MM.1S (cell line): ENCODE data around the gene RPS6KA2.

Experiments used
- DNase-seq: peaks from one replicate; pipeline ENCODE4 v3.0.0-alpha.2; 2015
- H2AFZ ChIP-seq: fragments of 300-600 bp; sonication (generic); 2 replicates; pipeline ENCODE4 v1.6.0; 2016; ENCODE audit warnings: antibody characterized with exemption, low read length
- H3F3A ChIP-seq: fragments of 300-600 bp; sonication (generic); 2 replicates; pipeline ENCODE4 v1.6.1; 2016; ENCODE audit warnings: mild to moderate bottlenecking, antibody characterized with exemption, low read length, moderate library complexity, mixed read lengths; ENCODE audit not compliant: insufficient read depth
- H3K27ac ChIP-seq: fragments of 300-600 bp; sonication (generic); 2 replicates; pipeline ENCODE4 v1.5.1; 2016; ENCODE audit warnings: mild to moderate bottlenecking, low read length
- H3K27me3 ChIP-seq: fragments of 300-600 bp; sonication (generic); replicated peaks from 2 replicates; pipeline ENCODE4 v1.6.0; 2016; ENCODE audit warnings: low read length; ENCODE audit not compliant: insufficient read depth
- H3K36me3 ChIP-seq: fragments of 300-600 bp; sonication (generic); replicated peaks from 2 replicates; pipeline ENCODE4 v1.6.1; 2016; ENCODE audit warnings: mild to moderate bottlenecking, low read length, mixed read lengths; ENCODE audit not compliant: insufficient read depth
- H3K4me1 ChIP-seq: fragments of 300-600 bp; sonication (generic); 2 replicates; pipeline ENCODE4 v1.6.1; 2016; ENCODE audit warnings: low read length, mixed read lengths
- H3K4me2 ChIP-seq: fragments of 300-600 bp; sonication (generic); 2 replicates; pipeline ENCODE4 v1.6.0; 2016; ENCODE audit warnings: low read depth, low read length
- H3K4me3 ChIP-seq: fragments of 300-600 bp; sonication (generic); 2 replicates; pipeline ENCODE4 v1.5.1; 2016; ENCODE audit warnings: low read length, mixed read lengths
- H3K79me2 ChIP-seq: fragments of 300-600 bp; sonication (generic); 2 replicates; pipeline ENCODE4 v1.6.1; 2016; ENCODE audit warnings: mixed run types, low read length, mixed read lengths
- H3K9ac ChIP-seq: fragments of 300-600 bp; sonication (generic); 2 replicates; pipeline ENCODE4 v1.6.1; 2016; ENCODE audit warnings: low read length, mixed read lengths
- H3K9me2 ChIP-seq: fragments of 300-600 bp; sonication (generic); replicated peaks from 2 replicates; pipeline ENCODE4 v1.6.1; 2016; ENCODE audit warnings: mild to moderate bottlenecking, low read length, mixed read lengths; ENCODE audit not compliant: insufficient read depth
- H3K9me3 ChIP-seq: fragments of 300-600 bp; sonication (generic); replicated peaks from 2 replicates; pipeline ENCODE4 v1.6.1; 2016; ENCODE audit warnings: mild to moderate bottlenecking, low read length, mixed read lengths; ENCODE audit not compliant: insufficient read depth
- H4K20me1 ChIP-seq: fragments of 300-600 bp; sonication (generic); 2 replicates; pipeline ENCODE4 v1.6.1; 2016; ENCODE audit warnings: mild to moderate bottlenecking, low read length, moderate library complexity, mixed read lengths; ENCODE audit not compliant: insufficient read depth
- CTCF ChIP-seq: fragments of 300-600 bp; sonication (generic); IDR thresholded peaks from 2 replicates; pipeline ENCODE4 v1.5.1; 2016; ENCODE audit warnings: antibody characterized with exemption, low read length, mixed read lengths
- EZH2 ChIP-seq: fragments of 300-600 bp; sonication (generic); optimal IDR thresholded peaks from 2 replicates; pipeline ENCODE3; 2017; ENCODE audit warnings: low read depth, mild to moderate bottlenecking, antibody characterized with exemption, low read length, mixed read lengths
- EZH2phosphoT487 ChIP-seq: fragments of 300-600 bp; sonication (generic); IDR thresholded peaks from 2 replicates; pipeline ENCODE4 v1.6.1; 2018; ENCODE audit warnings: antibody characterized with exemption, low read length

RPS6KA2 gene

GRCh38 chr6:166511316-166511715 is 115.7 kb downstream of the RPS6KA2 start:
- no peaks in the 10 kb centered on the region for H4K20me1 ChIP-seq
- no peak overlapping the region for H3K4me3 ChIP-seq
- H3K27ac ChIP-seq: no peak overlapping the region
- no peaks in the 10 kb centered on the region for H3F3A ChIP-seq
- no peaks in the 10 kb centered on the region for H3K9me3 ChIP-seq
- H3K9me2 ChIP-seq: no peaks in the 10 kb centered on the region
- no peaks in the 10 kb centered on the region for H3K4me1 ChIP-seq
- H3K4me2 ChIP-seq: no peak overlapping the region
- TF ChIP-seq EZH2phosphoT487 (no peak), CTCF (no peak), EZH2 (no peak)
- no peaks in the 10 kb centered on the region for H3K79me2 ChIP-seq
- no peak overlapping the region for H2AFZ ChIP-seq
- no peak for DNase-seq
- no peak overlapping the region for H3K9ac ChIP-seq
- no peaks in the 10 kb centered on the region for H3K27me3 ChIP-seq
- H3K36me3 ChIP-seq: no peaks in the 10 kb centered on the region

- no peaks in the 10 kb centered on the region for H3K79me2 ChIP-seq
- no peak for DNase-seq
- H3K4me3 ChIP-seq: no peak overlapping the region
- TF ChIP-seq EZH2phosphoT487 (no peak), EZH2 (no peak), CTCF (no peak)
- no peak overlapping the region for H3K27ac ChIP-seq
- H2AFZ ChIP-seq: no peak overlapping the region
- H3K4me1 ChIP-seq: no peaks in the 10 kb centered on the region
- no peaks in the 10 kb centered on the region for H3F3A ChIP-seq
- H4K20me1 ChIP-seq: no peaks in the 10 kb centered on the region
- no peaks in the 10 kb centered on the region for H3K9me3 ChIP-seq
- no peak overlapping the region for H3K4me2 ChIP-seq
- no peaks in the 10 kb centered on the region for H3K27me3 ChIP-seq
- no peaks in the 10 kb centered on the region for H3K36me3 ChIP-seq
- H3K9ac ChIP-seq: no peak overlapping the region
- H3K9me2 ChIP-seq: no peaks in the 10 kb centered on the region
Measured at GRCh38 chr6:166509193-166509592, 117.9 kb downstream of the RPS6KA2 start.

- Histone ChIP-seq H3K9me3 (no peaks in the 10 kb centered on the region), H3F3A (no peaks in the 10 kb centered on the region), H3K4me3 (no peak overlapping the region), H4K20me1 (no peaks in the 10 kb centered on the region), H3K4me2 (no peak overlapping the region), H3K27ac (no peak overlapping the region), H3K9ac (no peak overlapping the region), H3K4me1 (no peaks in the 10 kb centered on the region), H3K9me2 (no peaks in the 10 kb centered on the region), H2AFZ (no peak overlapping the region), H3K27me3 (no peaks in the 10 kb centered on the region), H3K79me2 (no peaks in the 10 kb centered on the region), H3K36me3 (no peaks in the 10 kb centered on the region)
- DNase-seq: no peak
- TF ChIP-seq CTCF (no peak), EZH2 (no peak), EZH2phosphoT487 (no peak)
Measured at GRCh38 chr6:166508726-166509125, 118.3 kb downstream of the RPS6KA2 start.
